RKO (cell line): ENCODE measurements around the gene HAUS7.

ENCODE experiments used
- DNase-seq: peaks from one replicate; pipeline ENCODE4 v3.0.0-alpha.2; 2016; ENCODE audit warnings: low spot score

The HAUS7 gene

DNA sequence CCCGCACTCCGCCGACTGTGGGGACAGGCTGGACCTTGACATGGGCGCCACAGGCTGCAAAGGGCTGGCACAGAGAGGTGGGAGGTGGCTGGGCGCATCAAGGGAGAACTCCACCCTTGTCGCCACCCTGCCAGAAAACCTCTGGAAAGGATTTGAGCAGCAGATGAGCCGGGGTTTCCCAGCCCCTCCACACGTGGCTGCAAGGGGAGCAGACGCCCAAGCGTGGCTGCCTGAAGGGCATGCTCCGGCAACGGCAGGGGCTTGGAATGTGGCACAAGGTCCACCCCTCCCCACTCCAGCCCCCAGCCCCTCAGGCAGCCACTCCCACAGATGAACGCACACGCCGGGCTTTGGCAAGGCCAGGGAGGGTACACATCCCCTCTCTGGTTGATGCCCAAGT is 29.0 kb upstream of the HAUS7 start:
- no peak for DNase-seq

DNA sequence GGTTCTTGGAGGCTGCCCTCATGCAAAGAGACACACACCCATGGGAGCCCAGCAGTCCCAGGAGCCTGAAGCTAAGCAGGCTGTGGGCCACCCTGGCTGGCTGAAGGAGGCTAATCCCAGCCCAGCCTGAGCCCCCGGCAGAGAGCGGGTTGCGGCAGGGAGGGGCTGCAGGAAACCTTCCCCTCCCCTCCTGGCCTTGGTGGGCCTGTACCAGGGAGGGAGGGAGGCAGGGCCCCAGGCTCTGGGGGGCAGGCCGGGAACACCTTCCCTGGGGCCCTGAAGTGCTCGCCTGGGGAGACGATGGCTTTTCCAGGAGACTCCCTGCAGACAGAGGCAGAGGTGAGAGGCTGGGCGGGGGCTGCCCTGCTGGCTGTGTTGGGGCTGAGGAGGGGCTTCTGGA is 28.1 kb upstream of the HAUS7 start:
- DNase-seq, result no peak

DNA sequence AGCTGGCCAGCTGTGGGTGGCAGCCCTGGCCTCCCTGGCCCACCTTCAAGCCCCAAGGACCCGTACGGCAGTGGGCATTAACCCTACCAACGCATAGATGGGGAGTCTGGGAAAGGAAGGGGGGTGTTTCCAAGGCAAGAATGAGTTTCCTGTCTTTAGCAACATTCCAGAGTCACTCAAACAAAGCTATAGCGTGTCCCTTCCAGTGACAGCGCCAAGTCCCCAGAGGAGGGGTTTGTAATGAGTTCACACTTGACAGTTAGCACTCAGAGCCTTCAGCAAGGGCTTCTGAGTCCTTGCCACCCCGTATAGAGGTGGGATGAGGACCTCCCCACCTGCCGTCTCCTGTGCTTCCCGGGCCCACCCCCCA is 26.2 kb upstream of the HAUS7 start:
- no peak for DNase-seq

DNA sequence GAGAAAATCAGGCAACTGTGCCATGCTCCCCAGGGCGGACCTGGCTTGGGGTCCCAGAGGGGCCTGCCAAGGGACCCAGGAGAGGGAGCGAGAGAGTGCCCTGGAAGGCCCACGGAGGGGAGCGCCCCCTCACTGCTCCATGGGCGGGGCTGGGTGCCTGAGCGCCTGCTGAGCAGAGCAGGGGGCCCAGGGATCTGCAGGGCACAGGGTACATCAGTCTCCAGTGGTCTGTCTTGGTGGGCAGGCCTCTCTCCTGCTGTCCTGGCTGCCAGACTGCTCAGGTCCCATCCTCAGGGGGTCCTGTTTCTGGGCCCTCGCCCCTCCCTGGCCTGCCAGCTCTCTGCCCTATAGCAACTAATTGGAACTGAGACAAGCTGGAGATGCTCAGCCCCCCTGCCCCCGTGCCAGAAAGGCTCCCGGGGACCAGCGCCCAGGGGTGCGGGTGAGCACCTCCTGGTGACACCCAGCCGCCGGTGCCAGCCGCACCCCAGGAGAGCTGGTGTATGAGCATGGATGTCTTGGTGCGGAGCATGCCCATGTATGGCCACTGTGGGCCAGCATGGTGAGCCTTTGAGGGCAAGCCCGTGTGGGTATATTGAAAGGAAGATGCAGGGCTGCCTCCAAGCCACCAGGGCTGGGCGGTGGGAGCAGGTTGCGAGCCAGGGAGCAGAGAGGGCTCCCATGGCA is 25.7 kb upstream of the HAUS7 start:
- DNase-seq, result no peak

DNA sequence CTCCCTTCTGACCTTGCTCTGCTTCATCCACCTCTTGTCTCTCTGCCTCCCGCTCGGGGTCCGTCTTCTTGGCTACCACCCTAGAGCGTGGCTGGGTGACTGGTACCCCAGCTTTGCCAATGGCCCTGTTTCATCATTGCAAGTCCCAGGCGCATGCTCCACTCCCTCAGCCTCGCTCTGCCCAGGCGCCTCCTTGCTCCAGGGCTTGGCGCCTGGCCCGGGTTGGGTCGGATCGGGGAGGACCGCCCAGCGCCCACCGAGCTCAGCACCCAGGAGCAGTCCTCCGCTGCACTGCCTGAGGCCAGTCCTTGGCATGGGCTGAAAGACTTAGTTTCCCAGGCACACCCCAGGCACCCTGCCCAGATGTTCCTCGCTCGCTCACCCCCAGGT is 25.0 kb upstream of the HAUS7 start:
- DNase-seq, result no peak

DNA sequence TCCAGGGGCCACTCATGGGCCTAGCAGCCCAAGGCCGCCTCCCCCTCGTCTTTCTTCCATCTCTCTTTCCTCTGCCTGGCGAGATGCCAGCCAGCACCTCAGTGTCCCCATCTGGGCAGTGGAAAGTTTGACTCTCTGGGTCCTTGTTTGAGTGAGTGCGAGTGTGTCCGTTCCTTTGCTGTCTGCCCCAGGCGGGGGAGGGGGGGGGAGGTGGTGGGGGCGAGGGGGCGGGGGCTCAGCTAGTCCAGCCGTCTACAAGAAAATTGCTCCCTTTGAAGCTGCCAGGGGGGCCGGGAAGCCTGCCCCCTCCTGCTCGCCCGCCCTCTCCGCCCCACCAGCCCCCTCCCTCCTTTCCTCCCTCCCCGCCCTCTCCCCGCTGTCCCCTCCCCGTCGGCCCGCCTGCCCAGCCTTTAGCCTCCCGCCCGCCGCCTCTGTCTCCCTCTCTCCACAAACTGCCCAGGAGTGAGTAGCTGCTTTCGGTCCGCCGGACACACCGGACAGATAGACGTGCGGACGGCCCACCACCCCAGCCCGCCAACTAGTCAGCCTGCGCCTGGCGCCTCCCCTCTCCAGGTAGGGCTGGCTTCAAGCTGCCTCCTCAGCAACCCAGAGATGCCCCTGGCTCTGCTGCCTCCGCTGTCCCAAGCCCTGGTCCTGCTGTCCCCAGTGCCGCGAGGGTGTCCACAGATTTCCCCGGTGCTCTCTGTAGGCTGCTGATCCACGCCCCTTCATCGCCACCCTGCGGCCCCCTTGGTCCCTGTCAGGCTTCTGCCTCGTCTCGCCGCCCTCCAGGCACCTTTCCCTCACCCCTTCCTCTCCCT is 24.4 kb upstream of the HAUS7 start, which contains the start of gene BGN:
Gene BGN (plus strand): TSS at position 440 of the 821 bp plus-strand sequence. CDS start 9,652 bp downstream, outside the sequence.
- no peak for DNase-seq

DNA sequence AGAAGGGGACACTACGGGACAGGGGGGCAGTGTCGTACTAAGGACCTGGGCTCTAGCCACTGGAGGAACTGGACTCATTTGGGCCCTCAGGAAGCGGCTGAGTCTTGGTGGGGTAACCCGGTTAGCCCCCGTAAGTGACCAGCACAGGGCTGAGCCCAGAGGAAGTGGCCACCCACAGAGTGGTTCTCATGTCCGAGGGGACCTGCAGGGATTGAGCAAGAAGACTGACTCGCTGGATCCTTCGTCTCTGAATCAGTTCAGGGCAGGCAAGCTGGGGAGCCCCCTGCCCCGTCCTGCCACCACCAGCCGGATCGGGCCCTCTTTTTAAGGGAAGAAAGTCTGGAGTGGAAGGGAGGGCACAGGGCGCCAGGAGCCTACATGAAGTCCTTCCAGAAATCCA is 23.7 kb upstream of the HAUS7 start:
- DNase-seq, result no peak

DNA sequence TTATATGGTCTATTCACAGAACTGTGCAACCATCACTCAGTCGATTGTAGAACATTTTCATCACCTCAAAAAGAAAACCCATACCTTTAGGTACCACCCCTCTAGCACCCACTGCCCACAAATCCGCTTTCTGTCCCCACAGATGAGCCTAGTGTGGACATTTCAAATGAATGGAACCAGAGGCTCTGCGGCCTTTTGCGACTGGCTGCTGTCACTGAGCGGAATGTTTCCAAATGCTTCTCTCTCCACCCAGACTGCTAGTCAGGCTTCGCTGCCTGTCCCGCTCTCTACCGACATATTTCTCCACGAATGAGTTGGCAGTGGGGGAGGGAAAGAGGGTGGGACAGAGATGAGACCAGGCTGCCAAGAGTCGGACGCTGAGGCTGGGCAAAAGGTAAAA is 22.7 kb upstream of the HAUS7 start:
- DNase-seq, result no peak

DNA sequence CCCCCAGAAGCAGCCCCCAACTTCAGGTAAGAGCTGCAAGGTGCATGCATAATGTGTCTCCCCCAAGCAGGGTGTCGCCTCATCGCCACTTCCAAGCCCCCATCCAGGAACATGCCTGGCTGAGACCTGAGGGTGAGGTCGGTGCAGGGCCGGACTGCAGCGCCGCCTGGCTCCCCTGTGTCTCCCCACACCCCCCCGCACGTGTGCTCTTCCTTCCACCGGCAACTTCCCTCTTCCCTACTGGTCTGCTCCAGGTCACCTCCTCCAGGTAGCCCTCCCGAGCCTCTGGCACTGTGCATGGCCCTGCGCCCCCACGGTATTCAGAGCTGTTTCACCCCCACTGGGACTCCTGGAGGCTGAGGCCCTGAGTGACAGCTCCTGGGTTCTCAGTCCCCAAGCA is 22.2 kb upstream of the HAUS7 start:
- DNase-seq, result no peak

DNA sequence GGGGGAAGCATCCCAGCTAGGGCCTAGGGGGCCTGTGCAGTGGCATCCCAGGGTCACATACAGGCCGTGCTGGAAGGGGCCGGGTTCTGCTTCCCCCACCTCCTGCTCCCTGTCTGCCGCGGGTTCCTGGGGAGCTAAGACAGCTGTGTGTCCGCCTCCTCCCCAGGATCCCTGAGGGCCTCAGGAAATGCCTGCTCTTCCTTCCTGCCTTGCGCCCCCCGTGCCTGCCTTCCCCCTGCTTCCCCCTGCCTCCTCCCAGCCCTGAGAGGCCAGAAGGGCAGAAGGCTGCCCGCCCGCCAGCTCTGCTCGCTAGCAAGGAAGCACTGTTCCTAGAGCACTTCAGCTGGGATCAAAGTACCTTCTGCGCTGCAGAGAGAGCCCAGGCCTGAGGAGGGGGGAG is 21.5 kb upstream of the HAUS7 start:
- DNase-seq, result no peak

DNA sequence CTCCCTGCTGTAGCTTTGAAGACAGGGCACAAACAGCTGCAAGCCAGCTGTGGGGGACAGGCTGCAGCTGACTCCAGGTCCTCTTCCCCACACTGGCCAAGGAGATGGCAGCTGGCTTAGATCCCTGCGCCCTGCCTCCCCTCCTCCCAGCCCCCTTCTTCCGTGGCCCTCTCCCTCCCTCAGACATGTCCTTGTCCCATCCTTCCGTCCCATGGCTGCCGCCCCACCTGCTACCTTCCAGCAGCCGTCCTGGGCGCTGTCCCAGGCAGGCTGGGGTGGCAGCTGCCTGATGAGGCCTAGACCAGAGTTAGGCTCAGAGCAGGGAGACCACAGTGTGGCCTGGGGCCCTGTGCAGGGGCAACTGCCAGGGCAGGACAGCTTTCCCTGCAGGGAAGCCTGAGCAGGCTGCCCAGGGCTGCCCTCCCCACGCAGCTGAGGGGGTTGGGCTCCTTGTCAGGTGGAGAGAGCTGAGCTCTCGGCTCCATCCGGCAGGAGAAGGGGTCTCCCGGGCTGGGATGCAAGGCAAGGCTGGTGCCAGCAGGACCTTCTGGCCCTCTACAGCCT is 21.1 kb upstream of the HAUS7 start:
- no peak for DNase-seq

DNA sequence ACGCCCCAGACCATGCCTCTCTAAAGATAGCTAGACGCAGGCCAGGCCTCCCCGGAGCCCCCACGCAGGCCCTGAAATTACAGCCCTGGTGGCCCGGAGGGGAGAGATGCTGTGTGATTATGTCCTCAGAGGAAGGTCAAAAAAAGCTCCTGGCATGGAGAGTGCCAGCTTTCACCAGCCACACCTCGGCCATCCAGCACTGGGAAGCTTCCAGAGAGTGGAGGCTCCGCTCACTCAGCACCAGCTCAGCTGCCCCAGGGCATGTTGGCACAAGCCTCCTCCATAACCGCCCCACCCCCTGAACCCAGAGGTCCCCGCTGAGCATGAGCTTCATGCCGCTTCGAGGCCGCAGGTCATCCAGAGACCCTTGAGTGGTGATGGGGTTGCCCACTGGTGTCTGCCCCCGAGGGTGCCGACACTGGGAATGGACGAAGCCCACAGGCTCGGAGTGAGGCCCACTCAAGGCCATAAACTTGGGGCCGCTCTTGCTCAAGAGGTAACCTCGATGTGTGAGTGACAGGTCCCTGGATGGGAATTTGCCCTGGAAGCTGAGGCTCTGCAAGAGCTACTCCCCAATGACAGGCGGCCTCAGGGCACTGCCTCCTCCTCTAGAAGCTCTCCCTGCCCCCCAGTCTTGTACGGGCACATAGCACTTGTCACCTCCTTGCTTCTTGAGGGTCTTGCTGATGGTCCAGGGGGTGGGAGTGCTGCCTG is 20.0 kb upstream of the HAUS7 start:
- no peak for DNase-seq

DNA sequence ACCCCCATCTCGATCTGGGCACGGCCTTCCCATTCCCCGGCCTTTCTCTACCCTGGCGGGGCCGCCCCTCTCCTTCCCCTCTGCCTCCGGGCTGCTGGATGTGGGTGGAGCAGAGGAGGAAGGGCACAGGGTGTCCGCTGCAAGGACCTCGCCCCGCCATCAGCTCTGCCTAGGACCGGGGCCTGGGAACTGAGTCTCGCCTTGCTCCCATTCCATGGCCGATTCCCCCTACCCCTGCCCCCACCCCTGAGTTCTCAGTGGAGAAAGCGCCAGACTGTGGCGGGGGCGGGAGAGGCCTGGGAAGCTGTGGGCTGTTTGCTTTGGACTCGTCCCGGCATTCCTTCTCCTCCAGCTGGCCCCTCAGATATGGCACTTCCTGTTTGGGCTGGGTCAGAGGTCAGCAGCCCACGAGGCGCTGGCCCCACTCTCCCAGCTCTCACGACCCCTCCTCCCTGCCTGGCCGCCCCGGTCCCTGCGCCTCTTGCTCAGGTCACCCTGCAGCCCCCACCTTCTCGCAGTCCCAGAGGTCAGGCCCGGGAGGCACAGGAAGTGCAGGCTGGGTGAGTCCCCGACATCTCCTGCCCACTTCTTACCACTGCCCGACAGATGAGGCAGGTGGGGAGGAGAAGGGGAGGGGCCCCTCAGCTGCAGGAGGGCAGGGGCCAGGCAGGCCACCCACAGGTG is 18.0 kb upstream of the HAUS7 start:
- no peak for DNase-seq

DNA sequence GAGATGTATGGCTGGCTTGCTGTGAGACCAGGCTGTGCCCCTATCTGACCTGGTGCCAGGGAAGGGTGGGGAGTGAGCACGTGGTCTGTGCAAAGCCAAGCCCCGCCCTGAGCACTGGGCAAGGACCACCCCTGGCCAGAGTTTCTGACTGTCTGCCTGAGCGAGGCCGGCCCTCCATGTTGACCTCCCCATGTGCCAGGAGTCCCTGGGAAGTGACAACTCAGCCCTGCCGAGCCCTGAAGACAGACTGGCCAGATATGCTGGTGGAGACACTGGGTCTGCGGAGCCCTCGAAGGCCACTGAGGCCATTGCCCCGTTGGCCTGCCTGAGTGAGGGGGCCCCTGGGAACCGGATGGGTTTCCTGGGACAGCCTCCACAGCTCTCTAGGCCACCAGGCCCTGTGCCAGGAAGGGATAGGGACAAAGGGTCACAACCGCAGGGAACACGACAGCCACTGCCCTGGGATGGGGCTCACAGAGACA is 17.3 kb upstream of the HAUS7 start:
- no peak for DNase-seq

DNA sequence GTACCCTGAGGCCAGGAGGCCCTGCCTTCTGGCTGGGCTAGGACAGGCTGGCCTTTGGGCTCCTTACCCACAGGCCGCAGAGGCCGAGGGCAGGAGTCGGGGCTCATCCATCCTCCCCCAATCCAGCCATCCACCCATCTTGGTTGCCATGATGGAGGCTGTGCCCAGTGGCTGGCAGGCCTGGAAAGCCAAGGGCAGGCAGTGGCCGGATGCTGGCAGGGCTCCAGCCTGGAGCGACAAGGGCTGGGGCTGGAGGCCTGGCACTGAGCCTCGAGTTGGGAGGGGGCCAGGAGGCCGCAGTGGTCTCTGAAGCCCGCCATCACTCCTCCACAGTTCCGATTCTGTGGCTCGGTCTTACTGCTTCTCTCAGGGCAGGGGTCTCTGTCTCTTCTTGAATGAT is 15.8 kb upstream of the HAUS7 start:
- no peak for DNase-seq

DNA sequence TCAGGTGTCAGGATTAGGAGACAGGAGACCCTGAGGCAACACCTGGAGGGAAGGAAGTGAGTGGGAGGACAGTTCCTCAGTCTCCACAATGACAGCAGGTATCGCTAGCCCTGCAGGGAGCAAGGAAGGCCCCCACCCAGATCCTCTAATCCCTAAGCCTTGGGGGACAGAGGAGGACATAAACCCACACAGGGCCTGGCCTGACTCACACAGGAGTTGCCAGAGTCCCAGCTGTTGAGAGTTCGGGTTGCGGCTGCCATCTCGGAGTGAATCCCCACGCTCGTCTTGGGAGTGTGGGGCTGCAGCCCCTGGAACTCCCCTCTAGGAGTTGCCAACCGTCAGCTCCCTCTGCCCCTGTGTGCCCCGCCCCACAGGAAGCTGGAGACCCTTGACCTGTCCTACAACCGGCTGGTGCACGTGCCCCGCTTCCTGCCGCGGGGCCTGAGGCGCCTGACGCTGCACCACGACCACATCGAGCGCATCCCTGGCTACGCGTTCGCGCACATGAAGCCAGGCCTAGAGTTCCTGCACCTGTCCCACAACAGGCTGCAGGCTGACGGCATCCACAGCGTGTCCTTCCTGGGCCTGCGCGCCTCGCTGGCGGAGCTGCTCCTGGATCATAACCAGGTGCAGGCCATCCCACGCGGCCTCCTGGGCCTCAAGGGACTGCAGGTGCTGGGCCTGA is 15.2 kb upstream of the HAUS7 start:
- no peak for DNase-seq

DNA sequence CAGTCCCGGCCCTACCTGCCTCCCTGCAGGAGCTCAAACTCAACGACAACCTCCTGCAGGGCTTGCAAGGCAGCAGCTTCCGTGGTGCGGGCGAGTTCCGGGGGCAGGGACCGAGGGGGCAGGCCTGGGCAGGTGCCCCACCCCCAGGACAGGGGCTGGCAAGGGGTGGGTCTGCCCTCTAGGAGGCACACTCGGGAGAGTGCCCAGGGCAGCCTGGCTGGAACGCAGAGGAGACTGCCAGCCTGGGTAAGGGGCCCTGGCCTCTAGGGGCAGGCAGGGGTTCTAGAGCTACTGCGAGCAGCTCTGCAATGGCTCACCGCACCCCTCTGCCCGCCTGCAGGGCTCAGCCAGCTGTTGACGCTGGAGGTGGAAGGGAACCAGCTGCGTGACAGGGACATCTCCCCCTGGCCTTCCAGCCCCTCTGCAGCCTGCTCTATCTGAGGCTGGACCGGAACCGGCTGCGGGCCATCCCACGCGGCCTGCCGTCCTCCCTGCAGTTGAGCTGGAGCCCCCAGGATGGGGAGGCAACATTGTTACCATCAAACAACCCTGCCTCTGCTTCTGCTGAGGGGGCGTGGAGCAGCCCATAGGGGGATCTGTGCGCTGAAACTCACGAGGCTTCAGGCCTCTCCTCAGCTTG is 12.1 kb upstream of the HAUS7 start:
- DNase-seq, result no peak

DNA sequence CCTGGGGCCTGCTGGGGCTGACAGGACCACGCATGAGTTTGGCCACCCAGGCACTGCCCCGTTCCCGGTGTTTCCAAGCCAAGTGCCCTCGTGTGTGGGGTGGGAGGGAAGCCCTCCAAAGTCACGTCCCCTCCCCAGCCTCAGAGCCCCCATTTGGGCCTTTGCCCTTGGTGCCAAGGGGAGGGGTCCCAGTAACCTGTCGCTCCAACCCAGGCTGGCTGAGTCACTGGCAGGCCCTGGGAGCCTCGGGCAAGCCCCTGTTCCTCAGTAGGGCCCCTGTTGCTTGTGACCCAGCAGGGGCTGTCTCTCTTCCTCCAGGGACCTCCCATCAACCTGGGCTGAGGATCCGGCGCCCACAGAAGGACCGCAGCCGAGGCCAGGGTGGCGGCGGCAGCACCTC is 10.7 kb upstream of the HAUS7 start:
- DNase-seq, result no peak

DNA sequence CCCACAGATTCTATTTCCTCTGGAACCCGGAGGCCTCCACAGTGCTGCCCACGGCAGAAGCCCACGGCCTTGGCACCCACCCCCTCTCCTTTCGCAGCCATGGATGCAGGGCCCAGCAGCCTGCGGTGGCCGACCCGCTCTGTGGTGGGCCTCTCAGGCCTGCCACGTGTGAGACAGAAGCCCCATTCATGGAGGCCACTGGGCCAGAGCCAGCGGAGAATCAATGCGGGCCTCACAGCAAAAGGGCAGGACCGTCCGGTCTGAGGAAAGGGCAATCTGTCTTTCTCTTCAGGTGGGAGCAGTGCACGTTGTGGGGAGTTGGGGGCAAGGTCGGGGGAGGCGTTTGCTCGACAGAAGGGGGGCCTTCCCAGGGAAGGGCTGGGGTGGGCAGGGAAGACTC is 8.4 kb upstream of the HAUS7 start:
- no peak for DNase-seq

DNA sequence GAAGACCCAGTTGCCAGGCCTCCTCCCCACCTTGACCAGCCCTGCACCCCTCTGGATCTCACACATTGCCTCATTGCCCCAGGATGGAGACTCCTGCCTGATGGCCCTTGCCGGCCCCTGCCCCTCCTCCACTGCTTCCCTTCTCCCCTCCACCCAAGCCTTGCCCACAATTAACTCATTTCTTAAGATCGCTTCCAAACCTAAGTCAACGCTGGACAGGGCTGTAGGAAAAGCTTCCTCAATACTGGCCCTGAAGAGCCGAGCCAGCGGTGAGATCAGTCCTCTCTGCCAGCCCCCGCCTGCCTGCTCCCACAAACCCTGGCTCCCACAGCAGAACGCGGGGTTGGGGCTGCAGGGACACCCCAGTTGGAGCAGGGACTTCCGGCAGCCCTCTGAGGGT is 7.5 kb upstream of the HAUS7 start:
- DNase-seq, result no peak

DNA sequence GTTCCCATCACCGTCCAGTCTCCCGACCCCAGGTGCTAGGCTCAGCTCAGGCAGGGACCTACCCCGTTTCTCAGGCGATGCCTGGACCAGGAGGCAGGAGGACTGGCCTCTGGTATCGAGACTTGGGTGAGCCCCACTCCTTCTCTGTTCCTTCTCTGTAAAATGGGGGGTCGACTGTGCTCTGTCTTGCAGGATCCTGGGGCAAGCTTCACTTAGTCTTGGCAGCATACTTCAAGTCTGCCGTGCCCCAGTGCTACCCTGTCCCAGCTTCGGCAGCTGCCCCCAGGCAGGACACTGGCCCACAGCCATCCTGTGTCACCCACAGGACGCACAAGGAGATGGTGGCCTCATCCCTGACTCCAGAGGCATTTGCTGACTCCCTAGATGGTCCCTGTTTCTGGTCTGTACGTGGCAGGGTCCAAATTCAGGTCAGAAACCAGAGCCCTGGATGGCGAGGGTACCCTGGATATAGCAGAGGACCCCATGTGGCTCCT is 7.0 kb upstream of the HAUS7 start:
- no peak for DNase-seq
